Pancreas (tissue), 10 donors: ENCODE data around the gene RBMXL3. TPM values are rescaled to one million over a fixed set of nuclear protein-coding genes. Genes with fewer than 3 reads are reported as not detected.
A peak's percentile ranks its signal among the peaks of the same experiment; 100 is the strongest.

Experiments
- ATAC-seq, 4 donors: fragments of 200-7000 bp; cut with Tn5 transposase; one replicate each; pipeline versions ENCODE4 v1.8.0 to v1.9.1; 2020; ENCODE audit warnings: mild to moderate bottlenecking in 4 of 4, moderate library complexity in 4 of 4
- DNase-seq, 6 donors: peaks; one replicate each; pipeline ENCODE4 v3.0.0-alpha.2; 2020
- FAIRE-seq: peaks from 2 replicates; lab custom pipeline; 2012; peaks lifted over from hg19 to GRCh38; lab: Jason Lieb, UNC
- H3K27ac ChIP-seq, 4 donors: fragments of 200-600 bp; sonication (generic); 1 replicate in 3 of 4; 2 replicates in 1 of 4; pipeline versions ENCODE4 v1.5.0 to v1.8.0; 2020
- H3K27me3 ChIP-seq, 4 donors: fragments of 200-600 bp; one replicate each; pipeline ENCODE4 v1.8.0; 2021
- H3K36me3 ChIP-seq, 3 donors: fragments of 200-600 bp; sonication (generic) in 1 of 3; one replicate each; pipeline versions ENCODE4 v1.5.0 to v1.8.0; 2020 to 2021
- H3K4me1 ChIP-seq, 3 donors: fragments of 200-600 bp; one replicate each; pipeline ENCODE4 v1.8.0; 2021
- H3K4me3 ChIP-seq, 4 donors: fragments of 200-600 bp; sonication (generic) in 2 of 4; one replicate each; pipeline versions ENCODE4 v1.5.0 to v1.8.0; 2020 to 2021
- H3K9me3 ChIP-seq, 4 donors: fragments of 200-600 bp; one replicate each; pipeline ENCODE4 v1.8.0; 2021
- WGBS, 2 donors: extraction: QIAGEN DNeasy Blood & Tissue Kit; methylation state at CpG; one replicate each; pipeline ENCODE4 v1.1.7; 2013; 5-methylcytosine and 5-hydroxymethylcytosine counted together
- intact Hi-C, 3 donors: fragments of 100-400 bp; cut with DNase I; formaldehyde crosslinking; loops; one replicate each; pipeline versions ENCODE4 v1.11.1 to v1.14.2; 2022
- polyA plus RNA-seq, 2 donors: library from polyadenylated mRNA; stranded (reverse); fragments of 200-250 nt; gene quantifications; one replicate each; pipeline ENCODE4 v1.2.3, GENCODE V29; 2013
- total RNA-seq, 6 donors: library from RNA; stranded (reverse); fragmentation: NEBNext Ultra II Directional in 4 of 6; extraction: Animal tissue kit (Norgen Biotek cat#: 25700) in 4 of 6; gene quantifications; one replicate each; pipeline versions ENCODE4 v1.2.1 to v1.2.4, GENCODE V29; 2021 to 2023
- TF ChIP-seq, protein P1 (sequence below), 4 donors: fragments of 200-600 bp; sonication (generic) in 3 of 4; IDR thresholded peaks; one replicate each; pipeline versions ENCODE4 v1.5.0 to v1.8.0; 2021; ENCODE audit warnings: antibody characterized with exemption in 4 of 4
- donor health status: healthy with polysubstance abuse.
- donor health status: DM: no; HTN: no; CAD: no; lungs with moderate emphysema.
- donor health status: DM: no; HTN: no; CAD: no.
- donor health status: control.
- donor health status: control.
- donor health status: Bipolar disorder and iron deficiency.
- donor health status: DM: yes; HTN: yes; CAD: no.
- donor health status: DM: no; HTN: no; CAD: no.
- donor health status: DM: no; HTN: no; CAD: no.
- donor health status: DM: yes; HTN: yes; CAD: no.

Gene RBMXL3
- total and polyA plus RNA-seq, 8 donors, result not detected

- Histone ChIP-seq H3K9me3 (no peaks in the 10 kb centered on the region), H3K36me3 (no peaks in the 10 kb centered on the region), H3K27ac (no peak overlapping the region), H3K27me3 (peaks cover 0 to 25% (median 2%) of the 10 kb centered on the region in 4 donors), H3K4me3 (no peak overlapping the region), H3K4me1 (no peaks in the 10 kb centered on the region)
- no peak for ATAC-seq
- intact Hi-C loops, result no loop called here
- DNase-seq, result no peak
- WGBS, 2 donors, result 57 to 60% methylated on average over 4 of the region's 4 CpGs
- TF ChIP-seq, protein P1, sequence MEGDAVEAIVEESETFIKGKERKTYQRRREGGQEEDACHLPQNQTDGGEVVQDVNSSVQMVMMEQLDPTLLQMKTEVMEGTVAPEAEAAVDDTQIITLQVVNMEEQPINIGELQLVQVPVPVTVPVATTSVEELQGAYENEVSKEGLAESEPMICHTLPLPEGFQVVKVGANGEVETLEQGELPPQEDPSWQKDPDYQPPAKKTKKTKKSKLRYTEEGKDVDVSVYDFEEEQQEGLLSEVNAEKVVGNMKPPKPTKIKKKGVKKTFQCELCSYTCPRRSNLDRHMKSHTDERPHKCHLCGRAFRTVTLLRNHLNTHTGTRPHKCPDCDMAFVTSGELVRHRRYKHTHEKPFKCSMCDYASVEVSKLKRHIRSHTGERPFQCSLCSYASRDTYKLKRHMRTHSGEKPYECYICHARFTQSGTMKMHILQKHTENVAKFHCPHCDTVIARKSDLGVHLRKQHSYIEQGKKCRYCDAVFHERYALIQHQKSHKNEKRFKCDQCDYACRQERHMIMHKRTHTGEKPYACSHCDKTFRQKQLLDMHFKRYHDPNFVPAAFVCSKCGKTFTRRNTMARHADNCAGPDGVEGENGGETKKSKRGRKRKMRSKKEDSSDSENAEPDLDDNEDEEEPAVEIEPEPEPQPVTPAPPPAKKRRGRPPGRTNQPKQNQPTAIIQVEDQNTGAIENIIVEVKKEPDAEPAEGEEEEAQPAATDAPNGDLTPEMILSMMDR (IDR thresholded peaks at IDR 0.05), result no peak
- FAIRE-seq, result no peak
Measured at GRCh38 chrX:115177932-115178331, 11.3 kb upstream of the RBMXL3 start.

GRCh38 chrX:115178473-115178872 is 10.7 kb upstream of the RBMXL3 start:
- intact Hi-C loops, result no loop called here
- no peak overlapping the region for H3K27ac ChIP-seq
- no peaks in the 10 kb centered on the region for H3K4me1 ChIP-seq
- no peaks in the 10 kb centered on the region for H3K9me3 ChIP-seq
- WGBS, 2 donors, result 33 to 53% methylated on average over 1 of the region's 1 CpG
- FAIRE-seq (no peak), DNase-seq (no peak), ATAC-seq (no peak)
- H3K4me3 ChIP-seq, result no peak overlapping the region
- TF ChIP-seq, protein P1 (IDR thresholded peaks at IDR 0.05), result no peak
- H3K27me3 ChIP-seq, result peaks cover 0 to 30% (median 2%) of the 10 kb centered on the region in 4 donors
- no peaks in the 10 kb centered on the region for H3K36me3 ChIP-seq

DNA sequence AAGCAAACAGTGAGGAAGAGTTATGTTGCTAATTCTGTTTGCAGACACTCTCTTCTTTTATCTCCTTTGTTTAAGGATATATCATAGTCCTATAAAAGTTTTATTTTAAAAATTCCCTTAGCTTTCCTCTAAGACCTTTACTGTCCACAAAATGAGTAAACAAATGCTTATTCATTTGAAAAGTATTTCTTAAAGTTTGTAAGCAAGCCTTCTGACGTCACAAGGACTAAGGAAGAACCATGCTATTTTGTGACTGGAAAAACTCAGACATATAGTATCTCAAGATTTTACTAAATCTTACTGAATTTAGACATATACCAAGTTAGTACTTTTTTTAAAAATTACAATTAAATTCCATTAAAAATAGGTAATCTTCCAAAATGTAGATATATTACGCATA is 5.2 kb upstream of the RBMXL3 start:
- ATAC-seq (no peak), DNase-seq (no peak), FAIRE-seq (no peak)
- no peaks in the 10 kb centered on the region for H3K36me3 ChIP-seq
- H3K27ac ChIP-seq, result no peak overlapping the region
- peaks cover 0 to 31% (median 0%) of the 10 kb centered on the region in 4 donors for H3K27me3 ChIP-seq
- no peak overlapping the region for H3K4me3 ChIP-seq
- WGBS, 2 donors, result 67 to 71% methylated on average over 2 of the region's 2 CpGs
- H3K4me1 ChIP-seq, result no peaks in the 10 kb centered on the region
- TF ChIP-seq, protein P1 (IDR thresholded peaks at IDR 0.05), result no peak
- intact Hi-C loops, result no loop called here
- no peaks in the 10 kb centered on the region for H3K9me3 ChIP-seq

- Histone ChIP-seq H3K27ac (no peak overlapping the region), H3K36me3 (no peaks in the 10 kb centered on the region), H3K27me3 (no peaks in the 10 kb centered on the region), H3K4me1 (no peaks in the 10 kb centered on the region), H3K9me3 (no peaks in the 10 kb centered on the region), H3K4me3 (no peak overlapping the region)
- intact Hi-C loops, result no loop called here
- ATAC-seq, result no peak
- 92 to 94% methylated on average over 76 of the region's 76 CpGs for WGBS, 2 donors
- DNase-seq, result peak in 2 of 6 donors; percentile 49 to 69
- FAIRE-seq, result no peak
- TF ChIP-seq, protein P1 (IDR thresholded peaks at IDR 0.05), result no peak
Measured at GRCh38 chrX:115189646-115190635, 731 bp downstream of the RBMXL3 start.
